ENCODE data around the gene CYP27A1. TPM values are rescaled to one million over a fixed set of nuclear protein-coding genes. Genes with fewer than 3 reads are reported as not detected.

Gene CYP27A1
- total RNA-seq, 2 donors from 2014 or later, result 32.8 to 53.7 TPM

DNA sequence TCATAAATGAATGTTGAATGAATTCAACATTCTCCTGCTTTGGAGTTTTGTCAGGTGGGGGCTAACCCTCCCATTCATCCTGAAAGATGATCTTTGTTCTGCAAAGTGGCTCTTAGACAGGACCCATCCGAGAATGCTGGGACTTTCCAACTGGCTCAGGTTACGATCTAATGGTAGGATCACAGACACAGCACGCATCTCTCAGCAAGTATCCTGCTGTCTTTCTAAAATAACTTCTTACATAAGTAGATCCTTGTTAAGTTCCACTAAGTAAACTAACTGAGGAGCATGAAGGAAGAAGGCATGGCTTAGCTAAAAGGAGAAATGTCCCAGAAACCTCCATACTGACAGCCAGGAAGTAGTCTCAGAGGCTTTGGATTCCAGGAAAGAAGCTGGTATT lies 23.7 kb downstream of the CYP27A1 start:
- Mint-ChIP-seq H3K27me3 (ENCODE audit: insufficient read depth) (no peaks in the 10 kb centered on the region), H3K27ac (no peak overlapping the region), H3K4me3 (no peak overlapping the region), H3K36me3 (ENCODE audit: low read depth) (peaks cover 31% of the 10 kb centered on the region), H3K4me1 (peaks cover 20% of the 10 kb centered on the region), H3K9me3 (peaks cover 26% of the 10 kb centered on the region)
- TF ChIP-seq, protein P1, sequence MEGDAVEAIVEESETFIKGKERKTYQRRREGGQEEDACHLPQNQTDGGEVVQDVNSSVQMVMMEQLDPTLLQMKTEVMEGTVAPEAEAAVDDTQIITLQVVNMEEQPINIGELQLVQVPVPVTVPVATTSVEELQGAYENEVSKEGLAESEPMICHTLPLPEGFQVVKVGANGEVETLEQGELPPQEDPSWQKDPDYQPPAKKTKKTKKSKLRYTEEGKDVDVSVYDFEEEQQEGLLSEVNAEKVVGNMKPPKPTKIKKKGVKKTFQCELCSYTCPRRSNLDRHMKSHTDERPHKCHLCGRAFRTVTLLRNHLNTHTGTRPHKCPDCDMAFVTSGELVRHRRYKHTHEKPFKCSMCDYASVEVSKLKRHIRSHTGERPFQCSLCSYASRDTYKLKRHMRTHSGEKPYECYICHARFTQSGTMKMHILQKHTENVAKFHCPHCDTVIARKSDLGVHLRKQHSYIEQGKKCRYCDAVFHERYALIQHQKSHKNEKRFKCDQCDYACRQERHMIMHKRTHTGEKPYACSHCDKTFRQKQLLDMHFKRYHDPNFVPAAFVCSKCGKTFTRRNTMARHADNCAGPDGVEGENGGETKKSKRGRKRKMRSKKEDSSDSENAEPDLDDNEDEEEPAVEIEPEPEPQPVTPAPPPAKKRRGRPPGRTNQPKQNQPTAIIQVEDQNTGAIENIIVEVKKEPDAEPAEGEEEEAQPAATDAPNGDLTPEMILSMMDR (conservative IDR thresholded peaks at IDR 0.05), result no peak
- no peak for DNase-seq
- H3K4me3 ChIP-seq (ENCODE audit: low read length), result peak overlapping the region; percentile 34
- H3K9ac ChIP-seq (ENCODE audit: extremely low read depth, low read length, poor library complexity, severe bottlenecking), result no peak overlapping the region
- H3K36me3 ChIP-seq (ENCODE audit: control insufficient read depth, insufficient read depth, low read length), result no peaks in the 10 kb centered on the region
- peaks cover 6% of the 10 kb centered on the region for H3K4me1 ChIP-seq (ENCODE audit: control insufficient read depth, insufficient read depth, low read length)
- no peaks in the 10 kb centered on the region for H3K27me3 ChIP-seq (ENCODE audit: control insufficient read depth, insufficient read depth, low read length, poor library complexity, severe bottlenecking)
- 49 to 58% methylated on average over 2 to 3 of the region's 3 CpGs for WGBS, 2 experiments (ENCODE audit: insufficient coverage in 1 of 2, insufficient read length in 1 of 2)
- peaks cover 25% of the 10 kb centered on the region for H3K9me3 ChIP-seq (ENCODE audit: control insufficient read depth, low read length)
- peak overlapping the region; percentile 11 for H3K27ac ChIP-seq (ENCODE audit: low read depth, low read length)

GRCh38 chr2:218806346-218806978 lies 24.5 kb downstream of the CYP27A1 start:
- WGBS, 2 experiments (ENCODE audit: insufficient coverage in 1 of 2, insufficient read length in 1 of 2), result 89 to 95% methylated on average over 9 to 10 of the region's 10 CpGs
- H3K4me3 Mint-ChIP-seq, result no peak overlapping the region
- H3K27me3 Mint-ChIP-seq (ENCODE audit: insufficient read depth), result no peaks in the 10 kb centered on the region
- Histone ChIP-seq H3K27me3 (ENCODE audit: control insufficient read depth, insufficient read depth, low read length, poor library complexity, severe bottlenecking) (no peaks in the 10 kb centered on the region), H3K9me3 (ENCODE audit: control insufficient read depth, low read length) (peaks cover 25% of the 10 kb centered on the region), H3K27ac (ENCODE audit: low read depth, low read length) (no peak overlapping the region), H3K36me3 (ENCODE audit: control insufficient read depth, insufficient read depth, low read length) (peaks cover 2% of the 10 kb centered on the region), H3K4me1 (ENCODE audit: control insufficient read depth, insufficient read depth, low read length) (peaks cover 6% of the 10 kb centered on the region), H3K4me3 (ENCODE audit: low read length) (no peak overlapping the region), H3K9ac (ENCODE audit: extremely low read depth, low read length, poor library complexity, severe bottlenecking) (no peak overlapping the region)
- H3K9me3 Mint-ChIP-seq, result peaks cover 26% of the 10 kb centered on the region
- TF ChIP-seq, protein P1 (conservative IDR thresholded peaks at IDR 0.05), result no peak
- peaks cover 31% of the 10 kb centered on the region for H3K36me3 Mint-ChIP-seq (ENCODE audit: low read depth)
- peaks cover 20% of the 10 kb centered on the region for H3K4me1 Mint-ChIP-seq
- DNase-seq, result no peak
- no peak overlapping the region for H3K27ac Mint-ChIP-seq

DNA sequence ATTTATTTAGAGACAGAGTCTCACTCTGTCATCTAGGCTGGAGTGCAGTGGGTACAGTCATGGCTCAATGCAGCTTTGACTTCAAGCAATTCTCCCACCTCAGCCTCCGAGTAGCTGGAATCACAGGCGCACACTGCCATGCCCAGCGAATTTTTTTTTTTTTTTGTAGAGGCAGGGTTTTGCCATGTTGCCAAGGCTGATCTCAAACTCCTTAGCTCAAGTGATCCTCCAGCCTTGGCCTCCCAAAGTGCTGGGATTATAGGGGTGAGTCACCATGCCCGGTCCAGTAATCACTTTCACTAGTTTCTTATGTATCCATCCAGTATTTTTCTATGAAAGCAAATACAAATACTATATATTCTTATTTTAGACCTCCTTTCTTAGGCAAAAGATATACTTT lies 25.7 kb downstream of the CYP27A1 start:
- H3K4me1 ChIP-seq (ENCODE audit: control insufficient read depth, insufficient read depth, low read length), result peaks cover 6% of the 10 kb centered on the region
- TF ChIP-seq, protein P1 (conservative IDR thresholded peaks at IDR 0.05), result no peak
- 87 to 89% methylated on average over 3 to 4 of the region's 4 CpGs for WGBS, 2 experiments (ENCODE audit: insufficient coverage in 1 of 2, insufficient read length in 1 of 2)
- Mint-ChIP-seq H3K4me3 (no peak overlapping the region), H3K9me3 (peaks cover 26% of the 10 kb centered on the region), H3K36me3 (ENCODE audit: low read depth) (peaks cover 37% of the 10 kb centered on the region), H3K27ac (no peak overlapping the region), H3K4me1 (peaks cover 13% of the 10 kb centered on the region), H3K27me3 (ENCODE audit: insufficient read depth) (no peaks in the 10 kb centered on the region)
- no peak for DNase-seq
- peaks cover 13% of the 10 kb centered on the region for H3K36me3 ChIP-seq (ENCODE audit: control insufficient read depth, insufficient read depth, low read length)
- no peak overlapping the region for H3K27ac ChIP-seq (ENCODE audit: low read depth, low read length)
- no peak overlapping the region for H3K4me3 ChIP-seq (ENCODE audit: low read length)
- no peaks in the 10 kb centered on the region for H3K27me3 ChIP-seq (ENCODE audit: control insufficient read depth, insufficient read depth, low read length, poor library complexity, severe bottlenecking)
- peaks cover 25% of the 10 kb centered on the region for H3K9me3 ChIP-seq (ENCODE audit: control insufficient read depth, low read length)
- no peak overlapping the region for H3K9ac ChIP-seq (ENCODE audit: extremely low read depth, low read length, poor library complexity, severe bottlenecking)
